Left lung (tissue), 14 donors: ENCODE results near the gene LMO1. TPM values are rescaled to one million over a fixed set of nuclear protein-coding genes. Genes with fewer than 3 reads are reported as not detected.

ENCODE experiments used
- ATAC-seq: fragments of 200-7000 bp; cut with Tn5 transposase; one replicate; pipeline ENCODE4 v1.9.1; 2020; ENCODE audit warnings: moderate library complexity
- DNase-seq, 4 donors: peaks; one replicate each; pipeline ENCODE4 v3.0.0-alpha.2; 2013 to 2020
- H3K27ac ChIP-seq, 2 donors: fragments of 200-600 bp; sonication (generic) in 1 of 2; one replicate each; pipeline versions ENCODE4 v1.5.0 to v1.8.0; 2020 to 2021
- H3K27me3 ChIP-seq, 2 donors: fragments of 200-600 bp; sonication (generic) in 1 of 2; one replicate each; pipeline versions ENCODE4 v1.5.0 to v1.8.0; 2020 to 2021
- H3K36me3 ChIP-seq, 2 donors: fragments of 200-600 bp; sonication (generic) in 1 of 2; one replicate each; pipeline versions ENCODE4 v1.5.0 to v1.8.0; 2020 to 2021
- H3K4me1 ChIP-seq, 2 donors: fragments of 200-600 bp; one replicate each; pipeline ENCODE4 v1.8.0; 2021
- H3K4me3 ChIP-seq, 2 donors: fragments of 200-600 bp; sonication (generic) in 1 of 2; one replicate each; pipeline versions ENCODE4 v1.5.0 to v1.8.0; 2020 to 2021; ENCODE audit warnings: mild to moderate bottlenecking in 1 of 2
- H3K9me3 ChIP-seq, 2 donors: fragments of 200-600 bp; sonication (generic) in 1 of 2; one replicate each; pipeline versions ENCODE4 v1.5.0 to v1.8.0; 2020 to 2021
- CTCF ChIP-seq, 2 donors: fragments of 200-600 bp; sonication (generic) in 1 of 2; IDR thresholded peaks; one replicate each; pipeline versions ENCODE4 v1.5.0 to v1.8.0; 2021; ENCODE audit warnings: antibody characterized with exemption in 2 of 2
- intact Hi-C, 2 donors: fragments of 100-400 bp; cut with DNase I; formaldehyde crosslinking; loops; one replicate each; pipeline versions ENCODE4 v1.11.2 to v1.14.2; 2022
- long read RNA-seq, 12 donors: library from polyadenylated mRNA in 2 of 12; unstranded in 2 of 12; transcript quantifications; one replicate each; pipeline ENCODE4 v2.0.0 and lab custom pipeline, GENCODE V29; 2019 to 2026
- polyA plus RNA-seq, 6 donors: library from polyadenylated mRNA; unstranded; fragments of 120-200 nt; gene quantifications; one replicate each; pipeline ENCODE4 v1.2.1, GENCODE V29; 2013; ENCODE audit not compliant: insufficient read length in 6 of 6
- total RNA-seq, 2 donors: library from RNA; stranded (reverse); fragmentation: NEBNext Ultra II Directional; extraction: Animal tissue kit (Norgen Biotek cat#: 25700); gene quantifications; one replicate each; pipeline ENCODE4 v1.2.1, GENCODE V29; 2021
- donor health status: DM: no; HTN: yes; CAD: no.
- donor health status: DM: no; HTN: no; CAD: no.

Gene LMO1
- total RNA-seq (not detected), polyA plus RNA-seq (under 1 TPM in 5 of 6 donors, not detected in 1; 0.18 to 0.48 (median 0.23) TPM)
- long read RNA-seq, donor 1: 0 reads
- long read RNA-seq, donor 2: 0 reads
- long read RNA-seq, donor 3: 0 reads
- long read RNA-seq, donor 4: 0 reads
- long read RNA-seq, donor 5: 0 reads
- long read RNA-seq, donor 6: 0 reads
- long read RNA-seq, donor 7: 0 reads
- long read RNA-seq, donor 8: 0 reads
- long read RNA-seq, donor 9: 0 reads
- long read RNA-seq, donor 10: 0 reads
- long read RNA-seq, donor 11, transcript LMO1-201 (4 exons, 1,279 nt): major isoform, 6 of 10 reads
- long read RNA-seq, donor 11, partial matches to known transcripts: 0 of 10 reads
- long read RNA-seq, donor 11, other reads (novel, unspliced or antisense): 0 of 10 reads
- long read RNA-seq, donor 12: 0 reads

- TF ChIP-seq CTCF (IDR thresholded peaks at IDR 0.05): peak; percentile 77 to 82
- Histone ChIP-seq H3K9me3 (no peaks in the 10 kb centered on the region), H3K27me3 (peaks cover 64 to 100% of the 10 kb centered on the region in 2 donors), H3K27ac (no peak within 1 kb of the TSS), H3K36me3 (no peaks in the 10 kb centered on the region), H3K4me1 (peaks cover 5 to 30% of the 10 kb centered on the region in 2 donors), H3K4me3 (peak within 1 kb of the TSS; percentile 16 to 36)
- intact Hi-C loops: no loop called here
- peak; percentile 93 for ATAC-seq
- peak; percentile 74 to 92 (median 80) for DNase-seq
These were observed at the start of gene LMO1 for GRCh38 chr11:8263769-8264410. TSS of gene LMO1 (minus strand) at chr11:8263878. CDS start at chr11:8263362, 516 bp downstream.

GRCh38 chr11:8312986-8313385, 49.3 kb upstream of the LMO1 start:
- Histone ChIP-seq H3K27ac (no peak overlapping the region), H3K9me3 (no peaks in the 10 kb centered on the region), H3K4me3 (no peak overlapping the region), H3K4me1 (no peaks in the 10 kb centered on the region), H3K36me3 (no peaks in the 10 kb centered on the region), H3K27me3 (peaks cover 0 to 6% of the 10 kb centered on the region in 2 donors)
- DNase-seq: peak in 1 of 4 donors; percentile 19
- intact Hi-C loops: no loop called here
- TF ChIP-seq CTCF (IDR thresholded peaks at IDR 0.05): no peak
- no peak for ATAC-seq

GRCh38 chr11:8311366-8311765, 47.7 kb upstream of the LMO1 start:
- Histone ChIP-seq H3K9me3 (no peaks in the 10 kb centered on the region), H3K27ac (no peak overlapping the region), H3K4me3 (no peak overlapping the region), H3K27me3 (peaks cover 0 to 6% of the 10 kb centered on the region in 2 donors), H3K4me1 (no peaks in the 10 kb centered on the region), H3K36me3 (no peaks in the 10 kb centered on the region)
- TF ChIP-seq CTCF (IDR thresholded peaks at IDR 0.05): no peak
- DNase-seq (peak in 1 of 4 donors; percentile 19), ATAC-seq (no peak)
- intact Hi-C loops: no loop called here

GRCh38 chr11:8310743-8311298, 47.1 kb upstream of the LMO1 start:
- Histone ChIP-seq H3K4me3 (no peak overlapping the region), H3K36me3 (no peaks in the 10 kb centered on the region), H3K4me1 (no peaks in the 10 kb centered on the region), H3K9me3 (no peaks in the 10 kb centered on the region), H3K27ac (no peak overlapping the region), H3K27me3 (peaks cover 0 to 4% of the 10 kb centered on the region in 2 donors)
- no peak for ATAC-seq
- TF ChIP-seq CTCF (IDR thresholded peaks at IDR 0.05): no peak
- intact Hi-C loops: no loop called here
- DNase-seq: peak in 1 of 4 donors; percentile 19

- Histone ChIP-seq H3K4me1 (no peaks in the 10 kb centered on the region), H3K27ac (no peak overlapping the region), H3K27me3 (no peaks in the 10 kb centered on the region), H3K36me3 (no peaks in the 10 kb centered on the region), H3K4me3 (no peak overlapping the region), H3K9me3 (peaks cover 0 to 6% of the 10 kb centered on the region in 2 donors)
- intact Hi-C loops: no loop called here
- peak in 1 of 4 donors; percentile 3 for DNase-seq
- no peak for TF ChIP-seq CTCF (IDR thresholded peaks at IDR 0.05)
- peak; percentile 41 for ATAC-seq
These were observed 46.2 kb upstream of the LMO1 start for GRCh38 chr11:8309862-8310261.
